ENCODE measurements around the gene OPA3.

GRCh38 chr19:45630463-45630862 is 45.9 kb upstream of the OPA3 start:
- no peak for TF ChIP-seq CTCF (IDR thresholded peaks at IDR 0.05 in 2 of 3, conservative IDR thresholded peaks at IDR 0.05 in 1 of 3; ENCODE audit: borderline replicate concordance in 1 of 3, insufficient read depth in 1 of 3, low read depth in 2 of 3, low read length in 2 of 3)
- TF ChIP-seq EZH2phosphoT487 (IDR thresholded peaks at IDR 0.05; ENCODE audit: borderline replicate concordance), result no peak
- TF ChIP-seq ATF3 (IDR thresholded peaks at IDR 0.05), result no peak
- no peak for TF ChIP-seq RAD21 (IDR thresholded peaks at IDR 0.05; ENCODE audit: low read depth)
- no peak for TF ChIP-seq ELF1 (IDR thresholded peaks at IDR 0.05; ENCODE audit: borderline replicate concordance, low read depth)
- no peak for TF ChIP-seq REST (IDR thresholded peaks at IDR 0.05; ENCODE audit: low read depth)
- TF ChIP-seq SIN3A (IDR thresholded peaks at IDR 0.05; ENCODE audit: low read depth), result no peak
- TF ChIP-seq CEBPB (IDR thresholded peaks at IDR 0.05; ENCODE audit: low read depth), result no peak
- no peak for TF ChIP-seq POLR2AphosphoS5 (IDR thresholded peaks at IDR 0.05; ENCODE audit: low read depth, low read length)
